Naive thymus-derived CD8-positive, alpha-beta T cell (primary cell): ENCODE data around the gene NT5C. TPM values are rescaled to one million over a fixed set of nuclear protein-coding genes. Genes with fewer than 3 reads are reported as not detected.
"Not testable (repeated sequence)": the region's sequence is repeated elsewhere in the genome, so short reads cannot be mapped to it uniquely, and the experiment has no call there.

Source experiments
- ATAC-seq, 2 donors: fragments of 150-1000 bp; cut with Tn5 transposase in 1 of 2; sonication (Bioruptor Pico), chemical (Tn5 transposase) in 1 of 2; 1 replicate in 1 of 2; 2 replicates in 1 of 2; pipeline ENCODE4 v1.10.0; 2021; ENCODE audit warnings: mild to moderate bottlenecking in 2 of 2, moderate library complexity in 2 of 2
- POLR2A ChIA-PET: fragments of 350-600 bp; sonication (Branson Sonifier 250); formaldehyde crosslinking; loops from one replicate; lab custom pipeline; 2021; ENCODE audit warnings: antibody characterized with exemption; lab: Charles Lee
- DNase-seq, 10 donors: peaks; one replicate each; pipeline versions ENCODE4 v3.0.0 to v3.0.0-alpha.2; 2020 to 2022
- H3K27ac Mint-ChIP-seq, 10 donors: one replicate each; pipeline ENCODE4 v1.8.0; 2020 to 2022; ENCODE audit warnings: mild to moderate bottlenecking in 10 of 10, mixed read lengths in 10 of 10, moderate library complexity in 4 of 10, inconsistent platforms in 1 of 10
- H3K27me3 Mint-ChIP-seq, 5 donors: one replicate each; pipeline ENCODE4 v1.8.0; 2021 to 2022; ENCODE audit warnings: mixed read lengths in 5 of 5
- H3K36me3 Mint-ChIP-seq, 3 donors: one replicate each; pipeline ENCODE4 v1.8.0; 2020 to 2022; ENCODE audit warnings: mixed read lengths in 3 of 3, mild to moderate bottlenecking in 2 of 3, inconsistent platforms in 1 of 3
- H3K4me1 Mint-ChIP-seq, 4 donors: one replicate each; pipeline ENCODE4 v1.8.0; 2021 to 2022; ENCODE audit warnings: mixed read lengths in 4 of 4
- H3K4me3 Mint-ChIP-seq, 10 donors: one replicate each; pipeline ENCODE4 v1.8.0; 2020 to 2022; ENCODE audit warnings: mild to moderate bottlenecking in 10 of 10, mixed read lengths in 10 of 10, moderate library complexity in 6 of 10, inconsistent platforms in 1 of 10
- H3K9me3 Mint-ChIP-seq, 9 donors: one replicate each; pipeline ENCODE4 v1.8.0; 2020 to 2022; ENCODE audit warnings: mixed read lengths in 9 of 9, mild to moderate bottlenecking in 3 of 9, inconsistent platforms in 1 of 9, moderate library complexity in 1 of 9
- polyA plus RNA-seq, 3 donors: library from polyadenylated mRNA; unstranded; fragments of 300-500 nt; fragmentation: Illumina TruSeq; gene quantifications; one replicate each; pipeline ENCODE4 v1.2.3, GENCODE V29; 2021
- total RNA-seq, 8 experiments: library from RNA in 2 of 8; stranded (reverse) in 2 of 8; gene quantifications; one replicate each; pipeline ENCODE4 v1.2.3 and lab custom pipeline; 2021 to 2026

The NT5C gene
- total RNA-seq = 10 to 100 TPM; 52.8 to 66.6 TPM
- 10 to 100 TPM; 46.0 to 53.6 (median 50.6) TPM for polyA plus RNA-seq
- 17.1 to 51.0 (median 43.0) reads per million in 6 experiments for total RNA-seq (lab: John Stamatoyannopoulos, UW)

GRCh38 chr17:75131278-75132017 lies at the start of gene NT5C:
Gene NT5C, minus strand, starts transcription at chr17:75131742. Its CDS starts 35 bp downstream, at chr17:75131707.
- POLR2A ChIA-PET = interaction anchor here (0.6 to 3.9 kb wide), 23 partner anchors 8 to 277 kb away, joined by 3 to 49 read pairs (median 4); partner anchors contain the start of genes ARMC7, GGA3, JPT1 and MIF4GD
- no peaks in the 10 kb centered on the region for H3K27me3 Mint-ChIP-seq
- H3K36me3 Mint-ChIP-seq = peaks cover 0 to 3% (median 0%) of the 10 kb centered on the region in 3 donors
- peak within 1 kb of the TSS; percentile 83 to 94 (median 91) for H3K27ac Mint-ChIP-seq
- ATAC-seq = peak; percentile 83 to 86
- H3K4me1 Mint-ChIP-seq = peaks cover 6 to 15% (median 11%) of the 10 kb centered on the region in 4 donors
- peak; percentile 38 to 78 (median 64) for DNase-seq
- H3K4me3 Mint-ChIP-seq = peak within 1 kb of the TSS; percentile 83 to 94 (median 90)
- no peaks in the 10 kb centered on the region for H3K9me3 Mint-ChIP-seq

- ATAC-seq (no peak), DNase-seq (no peak)
- POLR2A ChIA-PET = interaction anchor here (0.5 to 2.0 kb wide), 6 partner anchors 27 to 165 kb away, joined by 3 to 11 read pairs (median 4); partner anchors contain the start of genes ARMC7, JPT1 and NT5C
- H3K4me1 Mint-ChIP-seq = peaks cover 17 to 59% (median 44%) of the 10 kb centered on the region in 4 donors
- H3K27ac Mint-ChIP-seq = peak overlapping the region; percentile 71 to 98 (median 90)
- H3K27me3 Mint-ChIP-seq = no peaks in the 10 kb centered on the region
- no peaks in the 10 kb centered on the region for H3K9me3 Mint-ChIP-seq
- H3K36me3 Mint-ChIP-seq = peaks cover 0 to 45% (median 0%) of the 10 kb centered on the region in 3 donors
- peak overlapping the region; percentile 87 to 97 (median 92) for H3K4me3 Mint-ChIP-seq
Measured at GRCh38 chr17:75181110-75181509, 49.6 kb upstream of the NT5C start.

GRCh38 chr17:75178453-75178852 lies 46.9 kb upstream of the NT5C start:
- Mint-ChIP-seq H3K4me3 (no peak overlapping the region), H3K27ac (peak overlapping the region in 1 of 10 donors; percentile 34), H3K27me3 (no peaks in the 10 kb centered on the region), H3K36me3 (peaks cover 0 to 70% (median 4%) of the 10 kb centered on the region in 3 donors), H3K4me1 (peaks cover 11 to 57% (median 37%) of the 10 kb centered on the region in 4 donors), H3K9me3 (no peaks in the 10 kb centered on the region)
- DNase-seq (no peak), ATAC-seq (no peak)
- POLR2A ChIA-PET = interaction anchor here (0.6 to 1.2 kb wide), 7 partner anchors 19 to 310 kb away, joined by 3 to 7 read pairs (median 4); partner anchors contain the start of gene ARMC7

GRCh38 chr17:75176625-75177024 lies 45.1 kb upstream of the NT5C start:
- no peak for ATAC-seq
- H3K4me3 Mint-ChIP-seq = no peak overlapping the region
- POLR2A ChIA-PET = no interaction called here
- peaks cover 0 to 88% (median 9%) of the 10 kb centered on the region in 3 donors for H3K36me3 Mint-ChIP-seq
- DNase-seq = no peak
- H3K4me1 Mint-ChIP-seq = peaks cover 10 to 60% (median 40%) of the 10 kb centered on the region in 4 donors
- H3K9me3 Mint-ChIP-seq = no peaks in the 10 kb centered on the region
- H3K27me3 Mint-ChIP-seq = no peaks in the 10 kb centered on the region
- H3K27ac Mint-ChIP-seq = peak overlapping the region in 1 of 10 donors; percentile 32

- ATAC-seq = no peak
- H3K4me3 Mint-ChIP-seq = no peak overlapping the region
- no peak overlapping the region for H3K27ac Mint-ChIP-seq
- H3K36me3 Mint-ChIP-seq = peaks cover 0 to 84% (median 9%) of the 10 kb centered on the region in 3 donors
- no peaks in the 10 kb centered on the region for H3K27me3 Mint-ChIP-seq
- POLR2A ChIA-PET = interaction anchor here (1.0 kb wide), 1 partner anchor 61 kb away, joined by 3 read pairs; no protein-coding TSS in a partner anchor
- no peaks in the 10 kb centered on the region for H3K9me3 Mint-ChIP-seq
- DNase-seq = no peak
- peaks cover 4 to 48% (median 30%) of the 10 kb centered on the region in 4 donors for H3K4me1 Mint-ChIP-seq
Measured at GRCh38 chr17:75174996-75175395, 43.5 kb upstream of the NT5C start.

GRCh38 chr17:75173526-75173925 lies 42.0 kb upstream of the NT5C start:
- Mint-ChIP-seq H3K27me3 (no peaks in the 10 kb centered on the region), H3K4me1 (peaks cover 4 to 37% (median 22%) of the 10 kb centered on the region in 4 donors), H3K27ac (peak overlapping the region in 5 of 10 donors; percentile 9 to 67 (median 54)), H3K36me3 (peaks cover 0 to 76% (median 9%) of the 10 kb centered on the region in 3 donors), H3K4me3 (peak overlapping the region in 1 of 10 donors; percentile 30), H3K9me3 (no peaks in the 10 kb centered on the region)
- POLR2A ChIA-PET = interaction anchor here (0.6 to 1.4 kb wide), 5 partner anchors 23 to 114 kb away, joined by 3 to 5 read pairs (median 3); no protein-coding TSS in a partner anchor
- ATAC-seq = no peak
- no peak for DNase-seq

GRCh38 chr17:75168998-75169397 lies 37.5 kb upstream of the NT5C start:
- POLR2A ChIA-PET = interaction anchor here (0.8 to 2.5 kb wide), 3 partner anchors 14 to 55 kb away, joined by 3 to 8 read pairs (median 7); partner anchors contain the start of genes JPT1 and NT5C
- no peaks in the 10 kb centered on the region for H3K9me3 Mint-ChIP-seq
- DNase-seq (no peak), ATAC-seq (no peak)
- H3K27ac Mint-ChIP-seq = peak overlapping the region in 1 of 10 donors; percentile 12
- H3K4me3 Mint-ChIP-seq = no peak overlapping the region
- H3K36me3 Mint-ChIP-seq = peaks cover 0 to 75% (median 10%) of the 10 kb centered on the region in 3 donors
- H3K4me1 Mint-ChIP-seq = peaks cover 3 to 22% (median 11%) of the 10 kb centered on the region in 4 donors
- no peaks in the 10 kb centered on the region for H3K27me3 Mint-ChIP-seq

GRCh38 chr17:75164606-75165005 lies 33.1 kb upstream of the NT5C start:
- Mint-ChIP-seq H3K36me3 (peaks cover 0 to 46% (median 2%) of the 10 kb centered on the region in 3 donors), H3K27ac (peak overlapping the region in 3 of 10 donors; percentile 13 to 55 (median 35))
- not testable (repeated sequence) for H3K4me1 Mint-ChIP-seq, H3K9me3 Mint-ChIP-seq, H3K27me3 Mint-ChIP-seq, DNase-seq, H3K4me3 Mint-ChIP-seq, ATAC-seq
- POLR2A ChIA-PET = interaction anchor here (0.7 to 1.5 kb wide), 3 partner anchors 11 to 111 kb away, joined by 3 to 8 read pairs (median 5); no protein-coding TSS in a partner anchor

- H3K4me3 Mint-ChIP-seq = no peak overlapping the region
- ATAC-seq = no peak
Measured at GRCh38 chr17:75163074-75163473, 31.5 kb upstream of the NT5C start.

GRCh38 chr17:75160211-75160610 lies 28.7 kb upstream of the NT5C start:
- Mint-ChIP-seq H3K27me3 (no peaks in the 10 kb centered on the region), H3K27ac (peak overlapping the region in 1 of 10 donors; percentile 60), H3K4me1 (peaks cover 0 to 7% (median 2%) of the 10 kb centered on the region in 4 donors), H3K9me3 (no peaks in the 10 kb centered on the region), H3K4me3 (no peak overlapping the region), H3K36me3 (peaks cover 0 to 8% (median 0%) of the 10 kb centered on the region in 3 donors)
- no peak for DNase-seq
- POLR2A ChIA-PET = interaction anchor here (1.0 kb wide), 1 partner anchor 23 kb away, joined by 3 read pairs; no protein-coding TSS in a partner anchor
- ATAC-seq = no peak

More at GRCh38 chr17:75163074-75163473, 31.5 kb upstream of the NT5C start:
- no peak overlapping the region for H3K27ac Mint-ChIP-seq
- H3K9me3 Mint-ChIP-seq = no peaks in the 10 kb centered on the region
- no peak for DNase-seq
- H3K4me1 Mint-ChIP-seq = no peaks in the 10 kb centered on the region
- POLR2A ChIA-PET = no interaction called here
- H3K27me3 Mint-ChIP-seq = no peaks in the 10 kb centered on the region
- peaks cover 0 to 36% (median 0%) of the 10 kb centered on the region in 3 donors for H3K36me3 Mint-ChIP-seq

GRCh38 chr17:75159196-75160031 lies 27.9 kb upstream of the NT5C start:
- H3K9me3 Mint-ChIP-seq = no peaks in the 10 kb centered on the region

More at GRCh38 chr17:75159196-75160031, 27.9 kb upstream of the NT5C start:
- DNase-seq = no peak
- peaks cover 0 to 2% (median 0%) of the 10 kb centered on the region in 5 donors for H3K27me3 Mint-ChIP-seq
- no peak for ATAC-seq
- H3K4me3 Mint-ChIP-seq = no peak overlapping the region
- peak overlapping the region in 1 of 10 donors; percentile 61 for H3K27ac Mint-ChIP-seq
- POLR2A ChIA-PET = interaction anchor here (0.6 to 1.3 kb wide), 3 partner anchors 24 to 103 kb away, joined by 3 to 5 read pairs (median 4); partner anchors contain the start of genes GGA3 and MRPS7
- H3K36me3 Mint-ChIP-seq = peaks cover 0 to 4% (median 0%) of the 10 kb centered on the region in 3 donors
- H3K4me1 Mint-ChIP-seq = peaks cover 1 to 15% (median 9%) of the 10 kb centered on the region in 4 donors
